GM18499 (cell line): ENCODE data around the gene NFIA.
"Not testable (repeated sequence)": the region's sequence is repeated elsewhere in the genome, so short reads cannot be mapped to it uniquely, and the experiment has no call there.

Experiments used
- ATAC-seq: cut with Tn5 transposase; IDR thresholded peaks from one replicate; pipeline ENCODE4 v1.9.1; 2021; ENCODE audit warnings: moderate number of reproducible peaks; ENCODE audit not compliant: insufficient read depth, unreplicated experiment

NFIA gene

GRCh38 chr1:61124078-61124477, 41.7 kb downstream of the NFIA start:
- no peak for ATAC-seq

- no peak for ATAC-seq
Measured at GRCh38 chr1:61124696-61125095, 42.3 kb downstream of the NFIA start.

GRCh38 chr1:61125263-61125662, 42.9 kb downstream of the NFIA start:
- ATAC-seq: no peak

GRCh38 chr1:61125895-61126294, 43.5 kb downstream of the NFIA start:
- no peak for ATAC-seq

GRCh38 chr1:61126843-61127242, 44.5 kb downstream of the NFIA start:
- ATAC-seq: not testable (repeated sequence)

- no peak for ATAC-seq
Measured at GRCh38 chr1:61130338-61131000, 48.1 kb downstream of the NFIA start.

GRCh38 chr1:61131248-61131647, 48.9 kb downstream of the NFIA start:
- ATAC-seq: no peak

- ATAC-seq: no peak
Measured at GRCh38 chr1:61131716-61132115, 49.4 kb downstream of the NFIA start.

GRCh38 chr1:61132176-61132638, 49.8 kb downstream of the NFIA start:
- no peak for ATAC-seq

- ATAC-seq: no peak
Measured at GRCh38 chr1:61132645-61133334, 50.4 kb downstream of the NFIA start.

- ATAC-seq: no peak
Measured at GRCh38 chr1:61133335-61134019, 51.1 kb downstream of the NFIA start.

- no peak for ATAC-seq
Measured at GRCh38 chr1:61135291-61135690, 52.9 kb downstream of the NFIA start.

- no peak for ATAC-seq
Measured at GRCh38 chr1:61138305-61138704, 55.9 kb downstream of the NFIA start.

- no peak for ATAC-seq
Measured at GRCh38 chr1:61138921-61139774, 56.8 kb downstream of the NFIA start.

- no peak for ATAC-seq
Measured at GRCh38 chr1:61139775-61140549, 57.6 kb downstream of the NFIA start.

GRCh38 chr1:61140778-61141177, 58.4 kb downstream of the NFIA start:
- ATAC-seq: no peak

- no peak for ATAC-seq
Measured at GRCh38 chr1:61141288-61142042, 59.1 kb downstream of the NFIA start.

GRCh38 chr1:61142043-61142440, 59.7 kb downstream of the NFIA start:
- ATAC-seq: no peak
